CD14-positive monocyte (primary cell): ENCODE results near the gene IL1RAPL1. TPM values are rescaled to one million over a fixed set of nuclear protein-coding genes. Genes with fewer than 3 reads are reported as not detected.

Experiments
- DNase-seq, 3 donors: peaks; one replicate each; pipeline ENCODE4 v3.0.0-alpha.2; 2011 to 2022
- H2AFZ ChIP-seq: 2 replicates; pipeline ENCODE4 v1.6.0; 2012; ENCODE audit warnings: mild to moderate bottlenecking, low read depth, low read length, inconsistent platforms; ENCODE audit not compliant: insufficient read depth, poor library complexity, severe bottlenecking
- H3K27ac ChIP-seq, 2 donors: 1 replicate in 1 of 2; 2 replicates in 1 of 2; pipeline ENCODE4 v1.5.1; 2012 to 2013; ENCODE audit warnings: low read length in 2 of 2, control low read depth in 1 of 2, inconsistent platforms in 1 of 2, low read depth in 1 of 2, mild to moderate bottlenecking in 1 of 2
- H3K27me3 ChIP-seq, 2 donors: one replicate each; pipeline versions ENCODE4 v1.6.0 to v1.6.1; 2011 to 2013; ENCODE audit warnings: low read length in 2 of 2; ENCODE audit not compliant: control insufficient read depth in 2 of 2, insufficient read depth in 2 of 2
- H3K36me3 ChIP-seq, 2 donors: replicated peaks in 1 of 2; 1 replicate in 1 of 2; 2 replicates in 1 of 2; pipeline versions ENCODE4 v1.5.1 to v1.6.1; 2012 to 2013; ENCODE audit warnings: low read length in 2 of 2, control low read depth in 1 of 2, inconsistent platforms in 1 of 2, mild to moderate bottlenecking in 1 of 2; ENCODE audit not compliant: insufficient read depth in 2 of 2, control insufficient read depth in 1 of 2
- H3K4me1 ChIP-seq, 2 donors: 1 replicate in 1 of 2; 2 replicates in 1 of 2; pipeline versions ENCODE4 v1.5.1 to v1.6.1; 2012 to 2013; ENCODE audit warnings: low read length in 2 of 2, control low read depth in 1 of 2, inconsistent platforms in 1 of 2, mild to moderate bottlenecking in 1 of 2, moderate library complexity in 1 of 2; ENCODE audit not compliant: insufficient read depth in 2 of 2, control insufficient read depth in 1 of 2
- H3K4me2 ChIP-seq: replicated peaks from 2 replicates; pipeline ENCODE3; 2012; ENCODE audit warnings: low read length, moderate library complexity, mild to moderate bottlenecking; ENCODE audit not compliant: poor library complexity, severe bottlenecking; ENCODE audit errors: extremely low read depth
- H3K4me3 ChIP-seq, 3 experiments: fragments of 200-600 bp in 1 of 3; sonication (generic) in 1 of 3; replicated peaks in 1 of 3; 1 replicate in 2 of 3; 2 replicates in 1 of 3; pipeline ENCODE4 v1.5.1; 2011 to 2013; ENCODE audit warnings: low read length in 3 of 3, mild to moderate bottlenecking in 3 of 3, control low read depth in 2 of 3, low read depth in 2 of 3, inconsistent platforms in 1 of 3, moderate library complexity in 1 of 3
- H3K79me2 ChIP-seq: 2 replicates; pipeline ENCODE4 v1.6.0; 2012; ENCODE audit warnings: mild to moderate bottlenecking, control low read depth, inconsistent platforms, low read length, moderate library complexity; ENCODE audit not compliant: insufficient read depth
- H3K9ac ChIP-seq: 2 replicates; pipeline ENCODE4 v1.6.0; 2017; ENCODE audit warnings: low read length, mild to moderate bottlenecking; ENCODE audit not compliant: insufficient read depth, poor library complexity, severe bottlenecking
- H3K9me3 ChIP-seq, 2 donors: replicated peaks in 1 of 2; 1 replicate in 1 of 2; 2 replicates in 1 of 2; pipeline versions ENCODE4 v1.5.1 to v1.6.1; 2012 to 2013; ENCODE audit warnings: low read length in 2 of 2, control low read depth in 1 of 2; ENCODE audit not compliant: control insufficient read depth in 1 of 2, insufficient read depth in 1 of 2
- H4K20me1 ChIP-seq: 2 replicates; pipeline ENCODE4 v1.6.0; 2012; ENCODE audit warnings: mild to moderate bottlenecking, low read length, control low read depth, moderate library complexity; ENCODE audit not compliant: insufficient read depth
- H3K27ac Mint-ChIP-seq, 7 donors: one replicate each; pipeline ENCODE4 v1.8.0; 2020; ENCODE audit warnings: mild to moderate bottlenecking in 7 of 7, mixed read lengths in 7 of 7, moderate library complexity in 6 of 7, inconsistent platforms in 2 of 7
- H3K27me3 Mint-ChIP-seq, 3 donors: one replicate each; pipeline ENCODE4 v1.8.0; 2021 to 2022; ENCODE audit warnings: low read depth in 3 of 3, mild to moderate bottlenecking in 3 of 3, mixed read lengths in 3 of 3, moderate library complexity in 3 of 3, inconsistent platforms in 1 of 3
- H3K36me3 Mint-ChIP-seq, 2 donors: one replicate each; pipeline ENCODE4 v1.8.0; 2020; ENCODE audit warnings: mixed read lengths in 2 of 2, inconsistent platforms in 1 of 2, mild to moderate bottlenecking in 1 of 2
- H3K4me1 Mint-ChIP-seq: one replicate; pipeline ENCODE4 v1.8.0; 2020; ENCODE audit warnings: mild to moderate bottlenecking, mixed read lengths
- H3K4me3 Mint-ChIP-seq, 2 donors: one replicate each; pipeline ENCODE4 v1.8.0; 2020; ENCODE audit warnings: mild to moderate bottlenecking in 2 of 2, mixed read lengths in 2 of 2, moderate library complexity in 1 of 2
- H3K9me3 Mint-ChIP-seq, 7 donors: one replicate each; pipeline ENCODE4 v1.8.0; 2020 to 2022; ENCODE audit warnings: mixed read lengths in 7 of 7, mild to moderate bottlenecking in 6 of 7, moderate library complexity in 6 of 7, inconsistent platforms in 2 of 7
- CTCF ChIP-seq: fragments of 200-600 bp; IDR thresholded peaks from one replicate; pipeline ENCODE4 v1.8.0; 2022; ENCODE audit warnings: antibody characterized with exemption, mild to moderate bottlenecking
- WGBS: methylation state at CpG from one replicate; pipeline ENCODE4 v1.1.5; 2013; ENCODE audit warnings: missing lambda C conversion rate; ENCODE audit not compliant: insufficient coverage; 5-methylcytosine and 5-hydroxymethylcytosine counted together
- intact Hi-C, 2 donors: fragments of 100-400 bp; cut with micrococcal nuclease; formaldehyde crosslinking; loops; one replicate each; pipeline versions ENCODE4 v1.15.0 to v1.15.1; 2023
- polyA plus RNA-seq, 3 donors: library from polyadenylated mRNA; depleted of rRNA in 1 of 3; unstranded in 2 of 3; stranded (reverse) in 1 of 3; fragments of 300-500 nt in 2 of 3; fragments of >200 nt in 1 of 3; fragmentation: Illumina TruSeq in 2 of 3; gene quantifications; 1 replicate in 2 of 3; 2 replicates in 1 of 3; pipeline ENCODE4 v1.2.3, GENCODE V29; 2012 to 2021

The IL1RAPL1 gene
- polyA plus RNA-seq, 3 donors = not detected

- no peak for DNase-seq
- H3K4me3 Mint-ChIP-seq = no peak overlapping the region
- H3K4me1 Mint-ChIP-seq = no peaks in the 10 kb centered on the region
- H3K9me3 Mint-ChIP-seq = peaks cover 0 to 3% (median 0%) of the 10 kb centered on the region in 7 donors
- Histone ChIP-seq H3K4me3 (no peak overlapping the region), H3K4me1 (no peaks in the 10 kb centered on the region), H3K4me2 (no peak overlapping the region), H3K27me3 (no peaks in the 10 kb centered on the region), H2AFZ (no peak overlapping the region), H3K27ac (no peak overlapping the region), H3K9me3 (no peaks in the 10 kb centered on the region), H4K20me1 (no peaks in the 10 kb centered on the region), H3K9ac (no peak overlapping the region), H3K79me2 (no peaks in the 10 kb centered on the region), H3K36me3 (no peaks in the 10 kb centered on the region)
- peaks cover 0 to 2% (median 0%) of the 10 kb centered on the region in 3 donors for H3K27me3 Mint-ChIP-seq
- no peaks in the 10 kb centered on the region for H3K36me3 Mint-ChIP-seq
- TF ChIP-seq CTCF = no peak
- H3K27ac Mint-ChIP-seq = no peak overlapping the region
- intact Hi-C loops = no loop called here
- no CpG with 5 or more reads among the region's 3 CpGs for WGBS
These were observed 1103.8 kb downstream of the IL1RAPL1 start for GRCh38 chrX:29691044-29691443.

- Histone ChIP-seq H3K9ac (no peak overlapping the region), H3K36me3 (no peaks in the 10 kb centered on the region), H3K79me2 (no peaks in the 10 kb centered on the region), H3K27me3 (no peaks in the 10 kb centered on the region), H2AFZ (no peak overlapping the region), H3K9me3 (no peaks in the 10 kb centered on the region), H3K4me2 (no peak overlapping the region), H3K27ac (no peak overlapping the region), H3K4me3 (no peak overlapping the region), H3K4me1 (no peaks in the 10 kb centered on the region), H4K20me1 (no peaks in the 10 kb centered on the region)
- peaks cover 0 to 2% (median 0%) of the 10 kb centered on the region in 7 donors for H3K9me3 Mint-ChIP-seq
- TF ChIP-seq CTCF = no peak
- H3K27me3 Mint-ChIP-seq = peaks cover 0 to 2% (median 2%) of the 10 kb centered on the region in 3 donors
- no peaks in the 10 kb centered on the region for H3K36me3 Mint-ChIP-seq
- intact Hi-C loops = no loop called here
- H3K4me3 Mint-ChIP-seq = no peak overlapping the region
- no peak for DNase-seq
- WGBS = no CpG with 5 or more reads among the region's 3 CpGs
- no peaks in the 10 kb centered on the region for H3K4me1 Mint-ChIP-seq
- H3K27ac Mint-ChIP-seq = no peak overlapping the region
These were observed 1106.7 kb downstream of the IL1RAPL1 start for GRCh38 chrX:29693912-29694311.
